HG03066 (cell line): ENCODE results near the gene TECTA.

ENCODE experiments used
- ATAC-seq: cut with Tn5 transposase; IDR thresholded peaks from one replicate; pipeline ENCODE4 v1.9.1; 2021; ENCODE audit warnings: low read depth; ENCODE audit not compliant: unreplicated experiment

TECTA gene

DNA sequence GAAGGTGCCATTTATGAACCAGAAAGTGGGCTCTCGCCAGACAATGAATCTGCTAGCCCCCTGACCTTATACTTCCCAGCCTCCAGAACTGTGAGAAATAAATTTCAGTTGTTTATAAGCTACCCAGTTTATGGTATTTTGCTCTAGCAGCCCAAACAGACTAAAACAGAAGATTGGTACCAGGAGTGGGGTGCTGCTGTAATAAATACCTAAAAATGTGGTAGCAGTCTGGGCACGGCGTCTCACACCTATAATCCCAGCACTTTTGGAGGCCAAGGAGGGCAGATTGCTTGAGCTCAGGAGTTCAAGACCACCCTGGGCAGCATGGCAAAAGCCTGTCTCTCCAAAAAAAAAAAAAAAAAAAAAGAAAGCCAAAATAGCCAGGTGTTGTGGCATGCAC is 21.3 kb downstream of the TECTA start:
- ATAC-seq = no peak

DNA sequence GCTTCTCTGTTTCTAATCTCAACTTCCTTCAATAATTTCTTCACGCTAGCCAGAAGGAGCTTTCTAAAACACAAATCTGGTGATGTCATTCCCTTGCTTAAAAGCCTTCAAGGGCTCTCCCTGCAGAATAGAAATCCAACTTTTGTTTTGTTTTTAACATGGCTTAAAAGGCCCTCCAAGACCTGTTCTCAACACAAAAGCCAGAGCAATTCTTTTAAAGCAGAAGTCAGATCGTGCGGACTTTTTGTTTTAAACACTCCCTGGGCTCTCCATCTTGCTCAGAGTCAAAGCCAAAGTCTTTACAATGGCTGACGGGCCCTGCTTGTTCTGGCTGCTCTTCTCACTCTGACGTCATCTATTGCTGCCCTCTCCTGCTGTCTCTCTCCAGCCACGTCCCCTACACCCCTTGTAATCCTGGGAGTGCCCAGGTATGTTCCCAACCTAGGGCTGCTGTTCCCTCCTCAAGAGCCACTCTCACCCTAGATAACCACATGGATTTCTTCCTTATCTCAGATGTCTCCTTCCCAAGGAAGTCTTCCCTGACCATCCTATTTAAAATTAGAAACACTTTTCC is 22.5 kb downstream of the TECTA start:
- ATAC-seq = no peak

DNA sequence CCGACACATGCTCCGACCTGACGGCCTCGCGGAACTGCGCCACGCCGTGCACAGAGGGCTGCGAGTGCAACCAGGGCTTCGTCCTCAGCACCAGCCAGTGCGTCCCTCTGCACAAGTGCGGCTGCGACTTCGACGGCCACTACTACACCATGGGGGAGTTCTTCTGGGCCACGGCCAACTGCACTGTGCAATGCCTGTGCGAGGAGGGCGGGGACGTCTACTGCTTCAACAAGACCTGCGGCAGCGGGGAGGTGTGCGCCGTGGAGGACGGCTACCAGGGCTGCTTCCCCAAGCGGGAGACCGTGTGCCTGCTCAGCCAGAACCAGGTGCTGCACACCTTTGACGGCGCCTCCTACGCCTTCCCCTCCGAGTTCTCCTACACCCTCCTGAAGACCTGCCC is 26.8 kb downstream of the TECTA start:
- no peak for ATAC-seq

GRCh38 chr11:121129362-121130340 is 28.6 kb downstream of the TECTA start:
- no peak for ATAC-seq

DNA sequence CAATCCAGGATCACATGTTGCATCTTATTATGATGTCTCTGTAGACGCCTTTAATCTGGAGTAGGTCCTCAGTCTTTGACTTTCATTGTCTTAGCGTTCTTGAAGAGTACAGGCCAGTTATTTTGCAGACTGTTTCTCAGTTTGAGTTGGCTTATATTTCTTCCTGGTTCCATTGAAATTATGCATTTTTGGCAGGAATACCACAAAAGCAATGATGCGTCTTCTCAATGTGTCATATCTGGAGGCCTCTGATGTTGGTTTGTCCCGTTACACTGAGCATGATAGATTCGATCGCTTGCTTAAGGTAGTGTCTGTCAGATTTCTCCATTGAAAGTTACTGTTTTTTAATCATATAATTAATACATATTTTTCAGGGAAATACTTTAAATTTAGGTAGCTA is 30.6 kb downstream of the TECTA start:
- ATAC-seq = no peak

DNA sequence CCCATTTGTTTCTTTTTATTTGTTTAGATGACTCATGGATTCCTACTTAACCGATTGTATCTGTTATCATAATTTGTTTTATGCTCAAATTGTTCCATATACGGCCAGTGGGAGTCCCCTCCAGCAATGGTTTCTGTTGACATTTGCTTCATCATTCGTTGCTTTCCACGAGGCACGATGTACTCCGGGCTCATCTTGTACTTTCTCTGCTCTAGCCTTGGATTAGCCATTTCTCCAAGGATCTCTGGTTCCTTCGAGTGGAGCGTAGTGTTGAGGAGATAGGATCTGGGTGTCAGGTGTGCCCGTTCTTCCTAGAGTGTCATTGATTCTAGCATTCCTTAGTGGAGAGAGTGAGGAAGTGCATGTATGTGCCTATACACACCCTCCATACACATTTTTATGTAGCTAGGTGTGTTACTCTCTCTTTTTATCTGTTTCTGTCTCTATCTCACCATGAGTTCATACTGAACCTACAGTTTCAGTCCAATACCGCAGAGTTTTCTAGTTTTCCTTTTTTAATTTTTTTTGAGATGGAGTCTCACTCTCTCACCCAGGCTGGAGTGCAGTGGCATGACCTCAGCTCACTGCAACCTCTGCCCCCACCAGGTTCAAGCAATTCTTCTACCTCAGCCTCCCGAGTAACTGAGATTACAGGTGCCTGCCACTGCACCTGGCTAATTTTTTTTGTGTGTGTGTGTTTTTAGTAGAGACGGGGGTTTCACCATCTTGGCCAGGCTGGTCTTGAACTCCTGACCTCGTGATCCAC is 31.4 kb downstream of the TECTA start:
- ATAC-seq = no peak

DNA sequence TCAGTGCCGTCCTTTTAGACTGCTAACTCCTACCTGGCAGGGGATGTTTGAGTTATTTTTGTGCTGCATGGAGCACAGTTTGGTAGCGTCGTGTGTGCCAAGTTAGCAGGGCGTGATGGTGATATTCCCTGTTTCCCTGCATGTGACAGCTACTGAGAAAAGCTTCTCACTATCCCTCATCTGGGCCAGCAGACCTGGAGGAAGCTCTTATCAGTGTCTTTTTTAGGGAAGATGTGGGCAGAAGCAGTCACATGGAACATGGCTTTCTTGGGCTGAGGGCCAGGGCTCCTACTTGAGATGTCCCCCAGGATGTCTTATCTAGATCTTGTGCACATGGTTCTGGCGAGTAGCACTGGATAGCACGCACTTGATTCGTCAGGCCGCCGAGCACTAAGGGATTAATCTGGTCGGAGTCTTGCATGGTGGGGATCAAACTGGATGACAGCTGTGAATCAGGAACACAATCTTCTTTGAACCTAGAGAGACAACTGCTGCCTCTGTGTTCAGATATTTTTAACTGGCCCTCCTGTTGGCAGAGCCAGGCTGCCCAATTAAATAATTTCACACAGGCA is 33.8 kb downstream of the TECTA start:
- no peak for ATAC-seq

GRCh38 chr11:121137005-121137404 is 36.0 kb downstream of the TECTA start:
- no peak for ATAC-seq

DNA sequence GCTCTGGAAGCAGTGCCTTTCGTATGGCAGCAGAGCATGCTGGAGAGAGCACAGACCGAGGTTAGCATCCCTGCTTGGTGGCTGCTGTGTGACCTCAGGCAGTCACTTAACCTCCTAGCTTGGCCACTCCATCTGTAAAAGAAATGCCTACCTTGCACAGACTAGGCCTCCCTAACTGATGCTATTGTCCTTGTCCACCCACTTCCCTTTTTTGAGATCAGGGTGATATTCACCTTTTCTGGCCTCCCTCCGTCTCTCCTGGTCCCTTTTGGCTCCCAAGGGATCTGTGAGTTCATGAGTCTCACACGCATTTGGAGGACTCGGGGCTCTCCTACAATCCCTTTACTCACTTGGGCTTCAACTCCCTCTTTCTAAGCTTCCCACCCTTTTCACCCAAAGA is 37.2 kb downstream of the TECTA start:
- no peak for ATAC-seq

DNA sequence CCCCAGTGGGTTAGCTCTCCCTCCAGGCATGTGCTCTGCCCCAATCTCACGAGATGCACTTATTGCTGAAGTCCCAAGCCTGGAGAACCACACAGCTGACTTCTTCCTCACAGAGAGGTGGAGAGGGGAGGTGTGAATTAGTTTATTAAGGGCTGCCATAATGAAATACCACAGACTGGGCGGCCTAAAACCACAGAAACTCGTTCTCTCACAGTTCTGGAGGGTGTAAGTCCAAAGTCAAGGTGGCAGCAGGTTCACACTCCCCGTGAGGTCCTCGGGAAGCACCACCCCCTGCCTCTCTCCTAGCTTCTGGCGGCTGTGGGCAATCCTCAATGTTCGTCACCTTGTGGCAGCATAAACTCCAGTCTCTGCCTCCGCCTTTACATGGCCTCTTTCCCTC is 39.3 kb downstream of the TECTA start:
- no peak for ATAC-seq

DNA sequence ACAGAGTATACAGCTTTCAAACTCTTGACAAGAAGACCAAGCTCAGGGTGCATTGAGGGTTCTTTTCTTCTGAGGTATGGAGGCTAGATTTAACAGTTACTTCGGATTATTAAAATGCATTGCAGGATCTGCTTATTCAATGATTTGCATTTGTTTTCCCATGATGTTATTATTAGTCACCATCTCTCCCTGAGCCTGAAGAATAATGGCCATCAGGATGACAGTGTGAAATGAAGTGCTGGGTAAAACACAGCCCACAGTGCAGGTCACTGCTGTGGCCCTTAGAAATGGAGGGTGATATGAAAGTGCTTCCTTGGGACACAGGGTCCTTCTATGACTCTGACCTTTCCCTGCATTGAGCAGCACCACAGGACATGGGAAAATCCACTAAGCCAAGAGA is 40.0 kb downstream of the TECTA start:
- no peak for ATAC-seq

DNA sequence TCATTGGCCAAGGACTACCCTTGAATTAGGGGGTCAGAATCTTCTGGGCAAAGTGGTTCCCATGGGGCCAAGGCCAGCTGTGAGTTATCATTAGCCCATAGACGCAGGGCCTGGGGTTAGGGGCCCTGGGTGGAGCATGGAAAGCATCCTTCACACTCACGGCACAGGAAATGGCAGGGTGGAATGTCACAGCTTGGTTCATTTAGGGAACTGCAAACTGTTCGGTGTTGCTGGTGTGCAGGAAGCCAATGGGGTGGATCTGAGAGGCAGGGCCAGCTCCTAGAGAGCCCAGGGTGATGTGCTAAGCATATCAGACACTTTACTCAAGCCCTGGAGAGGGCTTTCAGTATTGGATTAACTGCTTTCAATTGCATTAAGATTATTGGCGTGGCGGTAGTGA is 42.9 kb downstream of the TECTA start:
- no peak for ATAC-seq

GRCh38 chr11:121144723-121145122 is 43.7 kb downstream of the TECTA start:
- no peak for ATAC-seq

GRCh38 chr11:121145826-121146225 is 44.8 kb downstream of the TECTA start:
- ATAC-seq = no peak

DNA sequence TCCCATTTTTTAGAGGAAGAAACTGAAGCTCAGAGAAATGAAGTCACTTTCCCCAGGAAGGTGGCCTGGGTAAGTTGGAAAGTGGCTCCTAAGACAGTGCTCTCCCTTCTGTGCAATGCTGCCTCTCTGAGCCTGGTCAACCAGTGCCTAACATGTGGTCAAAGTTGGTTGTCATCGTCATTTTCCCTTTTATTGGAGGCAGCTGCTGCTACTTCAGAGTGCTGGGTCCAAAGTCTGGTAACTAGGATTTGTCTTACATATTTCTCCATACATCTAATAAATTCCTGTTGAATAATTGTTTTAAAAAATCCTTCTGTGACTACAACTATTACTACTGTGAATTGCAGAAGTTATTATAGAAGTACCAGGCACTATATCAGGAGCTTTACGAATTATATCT is 48.1 kb downstream of the TECTA start:
- no peak for ATAC-seq

DNA sequence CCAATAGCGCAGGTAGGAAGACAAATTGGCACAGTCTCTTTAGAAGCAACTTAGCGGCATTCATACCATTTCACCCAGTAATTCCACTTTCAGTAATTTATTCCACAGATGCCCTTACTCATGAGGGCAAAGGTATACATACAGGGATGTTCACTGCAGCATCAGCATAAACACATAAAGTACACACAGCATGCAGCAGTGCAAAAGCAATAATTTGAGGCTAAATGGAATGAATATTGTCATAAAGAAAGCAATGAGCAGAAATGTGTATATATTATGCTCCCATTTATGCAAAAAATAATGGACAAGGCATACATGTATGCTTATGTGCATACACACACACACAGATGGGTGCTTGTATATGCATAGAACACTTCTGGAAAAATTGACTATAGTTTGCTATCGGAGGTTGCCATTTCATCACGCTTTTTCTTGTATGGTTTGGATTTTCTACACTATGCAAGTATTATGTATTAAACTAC is 50.2 kb downstream of the TECTA start:
- ATAC-seq = no peak

GRCh38 chr11:121152764-121153163 is 51.7 kb downstream of the TECTA start:
- ATAC-seq = no peak

- ATAC-seq = no peak
These were observed 52.4 kb downstream of the TECTA start for GRCh38 chr11:121153472-121153871.

DNA sequence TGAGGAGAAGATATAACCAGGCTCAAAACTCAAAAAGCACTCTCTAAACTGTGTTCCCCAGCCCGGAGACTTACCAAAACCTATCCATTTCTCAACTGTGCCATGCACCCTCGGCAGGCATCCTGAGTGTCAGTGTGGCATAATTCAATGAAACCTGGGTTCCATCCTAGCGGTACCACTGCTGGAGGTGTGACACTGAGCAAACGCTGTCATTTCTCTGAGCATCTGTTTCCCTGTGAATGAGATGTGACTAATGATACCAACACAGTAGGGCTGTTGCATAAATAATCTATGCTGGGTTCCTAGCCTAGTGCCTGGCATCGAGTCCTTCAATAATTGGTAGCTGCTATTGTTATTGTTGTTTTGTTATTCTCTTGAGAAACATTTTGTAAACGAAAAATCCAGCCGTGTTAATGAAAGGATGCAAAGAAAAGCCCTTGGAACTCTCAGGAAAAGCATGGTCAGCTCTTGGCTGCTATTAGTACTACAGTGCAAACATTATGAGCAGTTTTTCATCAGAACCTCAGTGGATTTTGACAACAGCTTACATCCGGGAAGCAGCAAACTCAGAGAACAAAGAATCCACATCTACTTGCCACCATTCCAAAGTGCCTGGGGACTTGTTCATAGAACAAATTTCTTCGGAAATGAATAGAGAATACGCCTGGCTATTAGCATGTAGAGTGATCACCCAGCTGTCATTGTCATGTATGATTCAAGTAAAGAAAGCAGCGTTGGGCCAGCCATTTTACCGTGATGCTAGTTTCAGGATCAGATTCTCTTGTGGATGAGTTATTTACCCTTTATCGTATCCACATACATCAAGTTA is 53.7 kb downstream of the TECTA start:
- ATAC-seq = no peak

- no peak for ATAC-seq
These were observed 56.7 kb downstream of the TECTA start for GRCh38 chr11:121157756-121158155.
